H9 (cell line): ENCODE measurements around the gene FARP1. TPM values are rescaled to one million over a fixed set of nuclear protein-coding genes. Genes with fewer than 3 reads are reported as not detected.

Source experiments
- DNase-seq: peaks from one replicate; pipeline ENCODE4 v3.0.0-alpha.2; 2017
- H2AFZ ChIP-seq: one replicate; pipeline ENCODE4 v1.6.1; 2013; ENCODE audit warnings: mild to moderate bottlenecking, low read length, control low read depth, moderate library complexity
- H2AK5ac ChIP-seq: 2 replicates; pipeline ENCODE4 v1.6.1; 2013; ENCODE audit warnings: low read length, control low read depth, mixed read lengths; ENCODE audit not compliant: insufficient read length
- H2BK120ac ChIP-seq: one replicate; pipeline ENCODE4 v1.6.1; 2013; ENCODE audit warnings: low read depth, mild to moderate bottlenecking, low read length, control low read depth, inconsistent platforms; ENCODE audit not compliant: poor library complexity, severe bottlenecking
- H2BK12ac ChIP-seq: 2 replicates; pipeline ENCODE4 v1.6.1; 2013; ENCODE audit warnings: low read length, control low read depth, mixed read lengths, low read depth; ENCODE audit not compliant: insufficient read length
- H2BK15ac ChIP-seq: 2 replicates; pipeline ENCODE4 v1.6.1; 2013; ENCODE audit warnings: low read depth, low read length, control low read depth
- H2BK20ac ChIP-seq: one replicate; pipeline ENCODE4 v1.6.1; 2013; ENCODE audit warnings: low read depth, mild to moderate bottlenecking, low read length, control low read depth, inconsistent platforms; ENCODE audit not compliant: poor library complexity, severe bottlenecking
- H2BK5ac ChIP-seq: 2 replicates; pipeline ENCODE4 v1.6.1; 2013; ENCODE audit warnings: low read length, control low read depth, mixed read lengths; ENCODE audit not compliant: insufficient read length
- H3K14ac ChIP-seq: 2 replicates; pipeline ENCODE4 v1.6.1; 2013; ENCODE audit warnings: low read length, control low read depth; ENCODE audit not compliant: insufficient read depth
- H3K18ac ChIP-seq: 2 replicates; pipeline ENCODE4 v1.6.1; 2013; ENCODE audit warnings: low read depth, mild to moderate bottlenecking, mixed read lengths, low read length, control low read depth; ENCODE audit not compliant: insufficient read length
- H3K23ac ChIP-seq: 2 replicates; pipeline ENCODE4 v1.6.1; 2013; ENCODE audit warnings: low read length, control low read depth, mixed read lengths, low read depth; ENCODE audit not compliant: insufficient read length
- H3K23me2 ChIP-seq: 2 replicates; pipeline ENCODE4 v1.6.1; 2013; ENCODE audit warnings: low read depth, mild to moderate bottlenecking, mixed read lengths, low read length, control low read depth; ENCODE audit not compliant: insufficient read length, poor library complexity, severe bottlenecking
- H3K27ac ChIP-seq: 2 replicates; pipeline ENCODE4 v1.5.1; 2013; ENCODE audit warnings: low read length, control low read depth, mixed read lengths, low read depth; ENCODE audit not compliant: insufficient read length
- H3K27me3 ChIP-seq: 2 replicates; pipeline ENCODE4 v1.6.1; 2013; ENCODE audit warnings: low read length, control low read depth, inconsistent platforms; ENCODE audit not compliant: insufficient read depth
- H3K4ac ChIP-seq: 2 replicates; pipeline ENCODE4 v1.6.1; 2013; ENCODE audit warnings: low read depth, mild to moderate bottlenecking, control low read depth, inconsistent platforms, low read length, moderate library complexity
- H3K4me1 ChIP-seq: 2 replicates; pipeline ENCODE4 v1.6.1; 2013; ENCODE audit warnings: low read length, control low read depth, inconsistent platforms; ENCODE audit not compliant: insufficient read depth
- H3K4me2 ChIP-seq: 2 replicates; pipeline ENCODE4 v1.6.1; 2013; ENCODE audit warnings: low read length, control low read depth, mixed read lengths; ENCODE audit not compliant: insufficient read length, insufficient read depth
- H3K56ac ChIP-seq: 2 replicates; pipeline ENCODE4 v1.6.1; 2013; ENCODE audit warnings: low read depth, mild to moderate bottlenecking, mixed read lengths, low read length, control low read depth; ENCODE audit not compliant: insufficient read length
- H3K79me1 ChIP-seq: 2 replicates; pipeline ENCODE4 v1.6.1; 2013; ENCODE audit warnings: low read depth, mild to moderate bottlenecking, moderate library complexity, low read length, control low read depth, inconsistent platforms; ENCODE audit not compliant: insufficient read depth, poor library complexity, severe bottlenecking
- H3K79me2 ChIP-seq: 2 replicates; pipeline ENCODE4 v1.6.1; 2013; ENCODE audit warnings: low read length, control low read depth, inconsistent platforms; ENCODE audit not compliant: insufficient read depth
- H3K9ac ChIP-seq: 2 replicates; pipeline ENCODE4 v1.6.1; 2013; ENCODE audit warnings: low read length, control low read depth, mixed read lengths; ENCODE audit not compliant: insufficient read length; ENCODE audit errors: extremely low read depth
- H3K9me3 ChIP-seq: one replicate; pipeline ENCODE4 v1.6.1; 2013; ENCODE audit warnings: low read depth, low read length, inconsistent platforms; ENCODE audit not compliant: control insufficient read depth
- H3T11ph ChIP-seq: one replicate; pipeline ENCODE4 v1.6.1; 2013; ENCODE audit warnings: mild to moderate bottlenecking, low read length, control low read depth, inconsistent platforms
- H4K20me1 ChIP-seq: one replicate; pipeline ENCODE4 v1.6.1; 2013; ENCODE audit not compliant: control insufficient read depth, insufficient read length, insufficient read depth
- H4K5ac ChIP-seq: 2 replicates; pipeline ENCODE4 v1.6.1; 2013; ENCODE audit warnings: low read depth, mild to moderate bottlenecking, mixed read lengths, low read length, control low read depth; ENCODE audit not compliant: insufficient read length
- H4K8ac ChIP-seq: replicated peaks from 2 replicates; pipeline ENCODE4 v1.6.1; 2013; ENCODE audit warnings: low read length, control low read depth, mixed read lengths, low read depth; ENCODE audit not compliant: insufficient read length
- H4K91ac ChIP-seq: 2 replicates; pipeline ENCODE4 v1.6.1; 2013; ENCODE audit warnings: low read depth, mild to moderate bottlenecking, moderate library complexity, mixed read lengths, low read length, control low read depth; ENCODE audit not compliant: insufficient read length
- H3K27ac Mint-ChIP-seq, 3 experiments: 2 replicates in 2 of 3; 3 replicates in 1 of 3; pipeline ENCODE4 v1.8.0; 2020 to 2021; ENCODE audit warnings: mixed read lengths in 3 of 3, mild to moderate bottlenecking in 1 of 3, moderate library complexity in 1 of 3
- H3K27me3 Mint-ChIP-seq: 2 replicates; pipeline ENCODE4 v1.8.0; 2021; ENCODE audit warnings: low read depth, mild to moderate bottlenecking, moderate library complexity, mixed read lengths
- H3K36me3 Mint-ChIP-seq, 3 experiments: 2 replicates in 2 of 3; 3 replicates in 1 of 3; pipeline ENCODE4 v1.8.0; 2020 to 2021; ENCODE audit warnings: low read depth in 3 of 3, mixed read lengths in 3 of 3; ENCODE audit not compliant: insufficient read depth in 1 of 3
- H3K4me1 Mint-ChIP-seq, 2 experiments: 2 replicates each; pipeline ENCODE4 v1.8.0; 2020; ENCODE audit warnings: mixed read lengths in 2 of 2
- H3K4me3 Mint-ChIP-seq, 2 experiments: 2 replicates in 1 of 2; 3 replicates in 1 of 2; pipeline ENCODE4 v1.8.0; 2020 to 2021; ENCODE audit warnings: mild to moderate bottlenecking in 2 of 2, mixed read lengths in 2 of 2, moderate library complexity in 1 of 2
- H3K9me3 Mint-ChIP-seq, 2 experiments: 2 replicates in 1 of 2; 3 replicates in 1 of 2; pipeline ENCODE4 v1.8.0; 2020; ENCODE audit warnings: mild to moderate bottlenecking in 2 of 2, mixed read lengths in 2 of 2, moderate library complexity in 1 of 2
- CTCF ChIP-seq: fragments of 200-600 bp; sonication (generic); conservative IDR thresholded peaks from 3 replicates; pipeline ENCODE4 v1.8.0; 2021; ENCODE audit warnings: antibody characterized with exemption, mild to moderate bottlenecking
- WGBS: extraction: QIAGEN DNeasy Blood & Tissue Kit; methylation state at CpG from one replicate; pipeline ENCODE4 v1.1.7; 2013; ENCODE audit warnings: missing lambda C conversion rate, low lambda C conversion rate, mixed read lengths; ENCODE audit not compliant: insufficient read length; ENCODE audit errors: extremely low coverage; 5-methylcytosine and 5-hydroxymethylcytosine counted together
- total RNA-seq: library from RNA; stranded (reverse); gene quantifications from 2 replicates; pipeline ENCODE4 v1.2.1, GENCODE V29; 2021

The FARP1 gene
- total RNA-seq, 1 experiment from 2014 or later = 95.9 TPM

- no peaks in the 10 kb centered on the region for H3K27me3 Mint-ChIP-seq
- no peak for TF ChIP-seq CTCF
- Histone ChIP-seq H3K79me2 (peaks cover 2% of the 10 kb centered on the region; the same call in 1 of the 2 replicates), H3K4me2 (no peak overlapping the region), H2BK5ac (no peak overlapping the region), H4K91ac (no peak overlapping the region), H3K4ac (no peak overlapping the region), H4K20me1 (no peaks in the 10 kb centered on the region), H2AK5ac (no peak overlapping the region), H3K18ac (no peak overlapping the region), H3K14ac (no peak overlapping the region), H3K23ac (no peak overlapping the region), H4K5ac (no peak overlapping the region), H3K23me2 (peaks cover 3% of the 10 kb centered on the region), H3K79me1 (peaks cover 8% of the 10 kb centered on the region), H3K27ac (no peak overlapping the region), H3K9me3 (no peaks in the 10 kb centered on the region), H3K27me3 (no peaks in the 10 kb centered on the region), H3K4me1 (no peaks in the 10 kb centered on the region; the same call in 1 of the 2 replicates), H2AFZ (no peak overlapping the region), H3K56ac (no peak overlapping the region), H3T11ph (no peak overlapping the region), H2BK120ac (no peak overlapping the region), H3K9ac (no peak overlapping the region), H2BK12ac (no peak overlapping the region), H2BK20ac (no peak overlapping the region), H2BK15ac (no peak overlapping the region), H4K8ac (no peak overlapping the region)
- H3K36me3 Mint-ChIP-seq = peaks cover 0 to 5% (median 1%) of the 10 kb centered on the region in 3 experiments; a peak in 2 of 7 replicates
- no peaks in the 10 kb centered on the region for H3K9me3 Mint-ChIP-seq
- peaks cover 23 to 36% of the 10 kb centered on the region in 2 experiments for H3K4me1 Mint-ChIP-seq
- no peak for DNase-seq
- H3K4me3 Mint-ChIP-seq = no peak overlapping the region
- peak overlapping the region in 1 of 3 experiments; percentile 3; a peak in 2 of 7 replicates for H3K27ac Mint-ChIP-seq
- WGBS = no CpG with 5 or more reads among the region's 4 CpGs
Measured at GRCh38 chr13:98187155-98187964, 44.5 kb downstream of the FARP1 start.
